Hematopoietic multipotent progenitor cell treated with erythropoietin and hydrocortisone succinate and interleukin-3 and kit ligand, for 6 days (in vitro differentiated cells): Measurements from ENCODE around the gene ZEB1.
"Not testable (repeated sequence)": the region's sequence is repeated elsewhere in the genome, so short reads cannot be mapped to it uniquely, and the experiment has no call there.

Experiments used
- DNase-seq: peaks from one replicate; pipeline ENCODE4 v3.0.0-alpha.2; 2015

Gene ZEB1

DNA sequence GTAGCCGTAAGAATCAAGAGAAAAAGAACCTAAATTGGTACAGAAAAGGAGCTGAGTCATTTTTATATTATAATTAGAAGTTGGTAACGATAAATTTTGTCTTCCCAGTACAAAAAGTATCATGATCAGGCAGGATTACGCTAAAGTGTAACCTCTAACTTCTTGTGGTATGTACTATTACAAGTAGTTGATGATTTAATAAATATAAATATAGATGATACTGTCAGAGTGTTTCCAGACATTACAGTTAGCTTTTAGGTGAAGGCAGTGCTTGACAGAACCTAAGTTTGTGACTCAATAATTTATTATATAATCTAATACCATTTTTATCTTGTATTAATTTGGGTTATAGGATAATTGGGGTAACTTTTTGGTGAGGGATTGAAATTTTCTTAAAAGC lies 53.4 kb downstream of the ZEB1 start:
- no peak for DNase-seq

DNA sequence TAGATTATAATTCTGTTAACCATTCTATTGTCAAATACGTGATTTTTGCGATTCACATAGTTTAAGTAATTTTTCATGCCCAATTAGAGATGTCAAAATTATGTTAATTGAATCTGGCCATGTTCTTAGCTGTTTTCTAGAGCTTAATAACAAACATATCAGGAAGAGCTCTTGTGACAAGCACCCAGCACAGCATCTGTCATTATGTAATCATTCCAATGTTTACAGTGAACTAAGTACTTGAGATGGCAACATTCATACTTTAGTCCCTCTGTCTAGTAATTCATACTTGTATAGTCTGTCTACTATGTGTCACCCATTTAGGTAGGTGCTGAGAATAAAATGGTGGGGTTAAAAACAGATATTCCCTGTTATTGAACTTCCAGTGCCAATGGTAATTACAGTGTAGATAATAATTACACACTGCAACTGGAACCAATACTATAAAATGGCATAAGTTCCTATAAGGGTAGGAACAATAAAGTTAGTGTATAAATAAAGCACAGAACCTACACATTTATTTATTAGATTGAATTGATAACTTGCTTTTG lies 55.2 kb downstream of the ZEB1 start:
- no peak for DNase-seq

- no peak for DNase-seq
Observed at GRCh38 chr10:31381171-31381570, 62.2 kb downstream of the ZEB1 start.

DNA sequence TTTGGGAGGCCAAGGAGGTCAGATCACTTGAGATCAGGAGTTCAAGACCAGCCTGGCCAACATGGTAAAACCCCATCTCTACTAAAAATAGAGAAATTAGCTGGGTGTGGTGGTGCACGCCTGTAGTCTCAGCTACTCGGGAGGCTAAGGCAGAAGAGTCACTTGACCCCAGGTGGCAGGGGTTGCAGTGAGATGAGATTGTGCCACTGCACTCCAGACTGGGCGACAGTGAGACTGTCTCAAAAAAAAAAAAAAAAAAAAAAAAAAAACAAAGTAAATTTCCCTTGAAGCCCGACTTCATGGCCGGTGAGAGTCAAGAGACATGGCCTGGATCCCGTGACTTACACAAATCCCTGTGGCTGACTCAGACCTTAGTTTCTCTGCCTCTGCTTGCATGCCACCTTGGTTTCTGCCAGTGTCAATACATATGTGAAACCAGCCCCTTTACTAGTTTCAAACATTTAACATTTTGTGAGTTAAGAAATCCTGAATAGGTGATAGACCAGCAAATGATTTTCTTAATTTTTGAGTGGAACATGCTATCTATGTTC lies 62.8 kb downstream of the ZEB1 start:
- no peak for DNase-seq

DNA sequence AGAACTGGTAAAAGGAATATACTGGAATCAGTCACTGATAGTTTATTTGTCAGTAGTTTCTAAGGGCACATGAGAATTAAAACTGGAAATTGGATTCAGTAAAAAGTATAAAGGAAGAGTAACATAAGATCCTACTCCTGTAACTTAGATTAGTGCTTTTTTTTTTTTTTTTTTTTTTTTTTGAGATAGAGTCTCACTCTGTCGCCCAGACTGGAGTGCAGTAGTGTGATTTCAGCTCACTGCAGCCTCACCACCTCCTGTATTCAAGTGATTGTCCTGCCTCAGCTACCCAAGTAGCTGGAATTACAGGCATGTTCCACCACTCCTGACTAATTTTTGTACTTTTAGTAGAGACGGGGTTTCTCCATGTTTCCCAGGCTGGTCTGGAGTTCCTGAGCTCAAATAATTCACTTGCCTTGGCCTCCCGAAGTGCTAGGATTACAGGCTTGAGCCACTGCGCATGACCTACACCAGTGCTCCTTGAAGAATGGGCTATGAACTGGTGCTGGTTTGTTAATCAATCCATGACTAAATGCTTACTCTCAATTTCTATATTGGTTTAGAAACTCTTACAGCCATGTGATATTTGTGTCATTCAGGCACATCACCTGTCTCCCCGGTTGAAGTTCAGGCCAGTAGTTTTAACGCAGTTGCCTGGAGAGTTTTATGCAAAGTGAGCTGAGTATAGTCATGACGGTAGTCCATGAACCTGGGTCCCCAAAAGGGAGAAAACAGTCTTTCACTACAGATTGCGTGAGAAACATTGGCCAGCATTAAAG lies 65.0 kb downstream of the ZEB1 start:
- DNase-seq: no peak

DNA sequence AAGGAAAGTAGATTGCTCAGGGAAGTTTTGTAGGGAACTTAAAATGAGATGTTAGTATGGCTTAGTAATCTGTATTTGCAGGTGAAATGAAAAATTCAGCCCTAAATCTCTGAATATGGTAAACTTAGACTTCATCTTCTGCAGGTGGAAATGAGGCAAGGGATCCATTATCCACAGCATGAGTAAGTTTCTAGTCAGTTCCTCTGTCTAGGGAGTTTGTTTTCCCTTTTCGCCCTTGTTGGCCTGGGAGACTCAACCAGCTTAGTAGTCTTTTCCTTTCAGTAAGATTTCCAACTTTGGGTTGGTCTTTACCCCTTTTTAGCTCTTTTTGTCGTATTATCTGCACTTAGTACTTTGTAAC lies 65.6 kb downstream of the ZEB1 start:
- DNase-seq: no peak

- DNase-seq: no peak
Observed at GRCh38 chr10:31390804-31391203, 71.8 kb downstream of the ZEB1 start.

GRCh38 chr10:31393844-31394243 lies 74.8 kb downstream of the ZEB1 start:
- no peak for DNase-seq

GRCh38 chr10:31395695-31396094 lies 76.7 kb downstream of the ZEB1 start:
- no peak for DNase-seq

DNA sequence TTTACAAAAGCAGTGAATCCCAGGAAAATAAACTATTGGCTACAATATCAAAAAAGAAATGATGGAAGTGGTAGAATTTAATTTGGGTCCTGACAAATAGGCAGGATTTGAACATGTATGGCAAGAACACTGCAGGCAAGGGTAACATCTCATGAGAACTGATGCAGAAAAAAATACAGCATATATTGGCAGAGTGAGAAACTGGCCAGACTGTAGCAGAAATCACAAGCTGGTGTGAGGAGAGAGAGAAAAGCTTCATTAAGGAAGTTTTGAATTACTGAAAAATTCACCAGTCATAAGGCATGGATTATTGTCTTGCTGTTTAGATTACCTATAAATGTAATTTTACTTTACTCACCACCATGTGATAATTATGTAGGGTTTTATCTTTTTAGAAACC lies 77.4 kb downstream of the ZEB1 start:
- no peak for DNase-seq

GRCh38 chr10:31397852-31398251 lies 78.8 kb downstream of the ZEB1 start:
- no peak for DNase-seq

- DNase-seq: no peak
Observed at GRCh38 chr10:31399171-31399570, 80.2 kb downstream of the ZEB1 start.

GRCh38 chr10:31399631-31400030 lies 80.6 kb downstream of the ZEB1 start:
- DNase-seq: no peak

DNA sequence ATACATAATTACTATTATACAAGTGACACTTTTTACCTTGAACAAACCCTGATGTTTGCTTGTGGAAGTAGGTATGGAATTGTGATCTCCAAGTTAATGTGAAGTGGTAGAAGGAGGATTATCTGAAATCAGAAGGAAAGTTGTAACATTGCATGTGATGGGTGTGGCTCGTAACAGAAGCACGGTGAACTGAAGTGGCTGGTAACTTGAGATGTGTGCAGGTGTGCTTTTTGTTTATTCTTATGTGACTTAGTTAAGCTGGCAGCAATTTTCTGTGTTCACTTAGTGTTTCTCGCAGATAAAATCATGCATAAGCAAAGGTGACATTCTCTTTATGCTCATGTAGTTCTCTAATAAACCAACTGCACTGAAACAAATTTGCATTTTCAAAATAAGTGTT lies 82.3 kb downstream of the ZEB1 start:
- peak; percentile 9 for DNase-seq

DNA sequence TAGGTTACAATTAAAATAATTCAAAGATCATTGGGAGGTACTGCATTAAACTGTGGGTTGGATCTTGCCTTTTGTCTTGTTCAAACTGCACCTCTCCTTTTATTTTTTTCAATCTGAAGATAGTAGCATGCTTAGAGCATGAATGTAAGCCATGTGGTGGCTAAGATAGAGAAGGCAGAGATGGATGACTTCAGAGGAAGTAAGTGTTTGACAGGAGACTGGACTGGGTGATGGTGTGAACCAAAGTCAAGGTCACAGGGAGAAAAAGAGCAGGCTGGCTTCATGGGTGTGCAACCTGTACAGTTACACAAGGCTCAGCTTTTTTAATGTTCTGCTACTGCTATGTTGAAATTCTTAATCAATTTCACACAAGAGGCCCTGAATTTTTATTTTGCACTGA lies 85.6 kb downstream of the ZEB1 start:
- peak; percentile 32 for DNase-seq

DNA sequence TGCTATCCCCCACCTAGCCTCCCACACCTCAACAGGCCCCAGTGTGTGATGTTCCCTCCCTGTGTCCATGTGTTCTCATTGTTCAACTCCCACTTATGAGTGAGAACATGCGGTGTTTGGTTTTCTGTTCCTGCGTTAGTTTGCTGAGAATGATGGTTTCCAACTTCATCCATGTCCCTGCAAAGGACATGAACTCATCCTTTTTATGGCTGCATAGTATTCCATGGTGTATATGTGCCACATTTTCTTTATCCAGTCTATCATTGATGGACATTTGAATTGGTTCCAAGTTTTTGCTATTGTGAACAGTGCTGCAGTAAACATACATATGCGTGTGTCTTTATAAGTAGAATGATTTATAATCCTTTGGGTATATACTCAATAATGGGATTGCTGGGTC lies 86.8 kb downstream of the ZEB1 start:
- DNase-seq: not testable (repeated sequence)

DNA sequence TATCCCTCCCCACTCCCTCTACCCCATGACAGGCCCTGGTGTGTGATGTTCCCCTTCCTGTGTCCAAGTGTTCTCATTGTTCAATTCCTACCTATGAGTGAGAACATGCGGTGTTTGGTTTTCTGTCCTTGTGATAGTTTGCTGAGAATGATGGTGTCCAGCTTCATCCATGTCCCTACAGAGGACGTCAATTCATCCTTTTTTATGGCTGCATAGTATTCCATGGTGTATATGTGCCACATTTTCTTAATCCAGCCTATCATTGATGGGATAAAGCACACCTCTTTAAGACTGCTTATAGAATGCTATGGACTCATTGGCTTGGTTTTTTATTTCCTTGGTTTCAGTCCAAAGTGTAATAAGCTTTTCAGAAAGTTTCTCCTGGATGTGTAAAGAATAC lies 93.4 kb downstream of the ZEB1 start:
- DNase-seq: not testable (repeated sequence)

- no peak for DNase-seq
Observed at GRCh38 chr10:31413325-31413724, 94.3 kb downstream of the ZEB1 start.

- no peak for DNase-seq
Observed at GRCh38 chr10:31418481-31418880, 99.5 kb downstream of the ZEB1 start.

GRCh38 chr10:31419394-31420063 lies 100.5 kb downstream of the ZEB1 start:
- no peak for DNase-seq

DNA sequence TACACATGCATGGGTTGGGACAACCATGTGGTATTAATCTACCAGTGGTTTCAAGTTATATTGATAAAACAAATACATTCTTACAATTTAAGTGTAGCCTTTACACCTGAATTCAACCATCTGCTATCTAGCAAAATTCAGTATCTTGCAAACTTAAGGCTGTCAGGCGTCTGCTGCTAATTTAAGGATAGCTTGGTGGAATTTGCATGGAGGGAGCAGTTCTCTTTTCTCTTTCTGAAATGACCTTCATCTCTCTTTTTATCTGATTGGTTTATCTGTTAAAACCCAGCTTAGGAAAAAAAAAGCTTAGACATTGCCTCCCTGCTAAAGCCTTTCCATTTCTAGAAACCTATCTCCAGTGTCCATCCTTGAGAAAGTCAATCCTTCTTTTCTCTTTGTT lies 102.3 kb downstream of the ZEB1 start:
- no peak for DNase-seq

- no peak for DNase-seq
Observed at GRCh38 chr10:31422634-31423033, 103.6 kb downstream of the ZEB1 start.

DNA sequence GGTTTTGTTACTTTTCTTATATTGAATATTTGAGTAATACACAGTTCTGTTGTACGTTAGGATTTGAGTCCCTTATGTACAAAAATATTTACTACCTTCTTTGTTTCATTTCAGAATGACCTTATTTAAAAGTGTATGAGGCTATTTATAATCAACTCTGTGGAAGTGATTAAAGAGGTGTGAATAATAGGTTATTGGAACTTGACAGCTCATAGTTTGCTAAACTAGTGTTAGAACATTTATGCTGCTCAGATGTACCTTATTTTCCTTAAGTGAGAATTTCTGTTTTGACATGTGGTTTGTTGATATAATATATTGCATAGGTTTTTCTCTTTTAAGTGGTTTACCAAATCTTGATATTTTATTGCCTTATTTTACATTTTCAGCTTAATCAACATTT lies 105.5 kb downstream of the ZEB1 start:
- no peak for DNase-seq

GRCh38 chr10:31426401-31426800 lies 107.4 kb downstream of the ZEB1 start:
- no peak for DNase-seq
